HG03060 (cell line): Measurements from ENCODE around the gene AKNA.

Experiments used
- ATAC-seq: cut with Tn5 transposase; IDR thresholded peaks from one replicate; pipeline ENCODE4 v1.9.1; 2021; ENCODE audit warnings: low read depth, moderate number of reproducible peaks; ENCODE audit not compliant: unreplicated experiment

The AKNA gene

DNA sequence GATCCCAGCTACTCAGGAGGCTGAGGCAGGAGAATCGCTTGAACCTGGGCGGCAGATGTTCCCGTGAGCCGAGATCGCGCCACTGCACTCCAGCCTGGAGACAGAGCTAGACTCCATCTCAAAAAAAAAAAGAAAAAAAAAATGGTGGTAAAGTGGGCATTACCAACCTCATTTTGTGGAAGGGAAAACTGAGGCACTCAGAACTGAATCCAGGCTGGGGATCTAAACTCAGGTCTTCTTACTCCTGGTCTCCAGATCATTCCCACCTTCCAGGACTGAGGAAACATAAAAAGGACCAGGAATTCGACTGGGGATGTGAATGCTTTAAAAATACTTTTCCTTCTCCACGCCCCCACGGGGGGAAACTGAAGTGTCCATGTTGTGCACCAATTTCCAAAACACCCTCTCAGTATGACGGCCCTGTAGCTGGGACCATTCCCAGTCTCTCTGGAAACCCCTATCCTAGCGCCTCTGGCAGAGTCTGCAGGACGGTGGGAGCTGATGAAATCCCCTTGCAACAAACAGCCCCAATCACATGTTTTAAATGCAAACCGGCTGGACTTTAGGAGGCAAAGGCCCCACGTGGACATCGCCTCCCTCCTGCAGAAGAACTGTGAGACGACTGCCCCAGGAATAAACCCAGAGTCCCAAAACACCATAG is 8.9 kb upstream of the AKNA start:
- ATAC-seq, result no peak

DNA sequence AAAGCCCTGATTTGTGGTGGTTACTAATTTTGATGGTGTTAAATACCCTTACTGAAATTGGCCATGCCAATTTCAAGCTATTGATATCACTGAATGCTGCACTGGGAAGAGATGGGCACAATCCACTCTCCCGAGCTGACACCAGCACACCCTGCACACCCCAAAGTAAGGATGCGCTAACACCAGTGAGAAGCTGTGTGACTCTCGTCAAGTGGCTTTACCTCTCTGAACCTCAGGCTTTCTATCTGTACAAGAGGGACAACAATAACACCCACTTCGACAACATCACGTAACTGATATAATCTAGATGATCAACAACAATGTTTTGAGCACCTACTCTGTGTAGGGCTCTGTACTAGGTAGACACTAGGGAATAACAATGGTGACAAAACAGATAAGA is 8.0 kb upstream of the AKNA start:
- ATAC-seq, result no peak

DNA sequence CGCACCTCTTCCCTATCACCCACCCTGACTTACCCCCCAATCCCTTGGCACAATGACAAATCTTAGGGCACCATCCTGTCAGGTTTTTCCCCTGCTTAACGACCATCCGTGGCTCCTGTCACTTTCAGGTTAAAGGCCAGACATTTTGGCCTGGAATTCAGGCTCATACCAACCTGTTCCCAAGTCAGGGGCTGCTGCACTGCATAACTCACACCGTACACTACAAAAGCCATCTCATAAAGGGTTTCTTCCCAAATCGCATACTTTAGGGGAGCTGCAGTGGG is 7.5 kb upstream of the AKNA start:
- ATAC-seq, result no peak

- ATAC-seq, result no peak
Observed at GRCh38 chr9:114394523-114395333, 6.9 kb upstream of the AKNA start.

DNA sequence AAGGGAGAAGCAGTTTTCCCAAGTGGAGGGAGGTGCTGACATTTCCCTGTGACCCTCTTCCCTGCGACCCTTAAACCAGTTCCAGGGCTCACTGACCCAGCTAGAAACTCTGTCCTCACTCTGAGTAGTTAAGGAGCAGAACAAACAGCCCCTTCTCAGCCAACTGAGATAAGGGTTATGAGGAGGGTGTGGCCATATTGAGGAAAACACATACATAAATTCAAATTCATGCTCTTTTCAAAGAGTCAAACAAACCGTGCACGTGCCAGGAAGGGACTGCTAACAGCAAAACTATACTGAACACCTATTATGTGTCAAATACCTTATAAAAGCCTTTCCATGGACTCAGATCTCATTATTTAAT is 4.9 kb upstream of the AKNA start:
- ATAC-seq, result no peak

DNA sequence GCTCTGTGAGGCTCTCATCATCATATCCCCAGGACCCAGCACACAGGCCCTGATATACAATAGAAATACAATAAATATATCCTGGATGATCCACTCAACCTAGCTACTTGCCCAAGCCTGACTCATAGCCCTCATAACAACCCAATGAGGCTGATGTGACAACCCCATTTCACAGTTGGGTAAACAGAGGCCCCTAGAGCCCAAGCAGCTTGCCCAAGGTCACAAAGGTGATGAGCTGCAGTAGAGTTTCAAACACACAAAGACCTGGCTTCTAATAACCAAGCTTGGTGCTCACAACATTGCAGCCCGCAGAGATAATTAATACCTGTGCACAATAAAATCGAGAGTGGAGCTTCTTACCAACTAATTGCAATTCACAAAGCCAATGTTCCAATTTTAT is 3.2 kb upstream of the AKNA start:
- ATAC-seq, result no peak

DNA sequence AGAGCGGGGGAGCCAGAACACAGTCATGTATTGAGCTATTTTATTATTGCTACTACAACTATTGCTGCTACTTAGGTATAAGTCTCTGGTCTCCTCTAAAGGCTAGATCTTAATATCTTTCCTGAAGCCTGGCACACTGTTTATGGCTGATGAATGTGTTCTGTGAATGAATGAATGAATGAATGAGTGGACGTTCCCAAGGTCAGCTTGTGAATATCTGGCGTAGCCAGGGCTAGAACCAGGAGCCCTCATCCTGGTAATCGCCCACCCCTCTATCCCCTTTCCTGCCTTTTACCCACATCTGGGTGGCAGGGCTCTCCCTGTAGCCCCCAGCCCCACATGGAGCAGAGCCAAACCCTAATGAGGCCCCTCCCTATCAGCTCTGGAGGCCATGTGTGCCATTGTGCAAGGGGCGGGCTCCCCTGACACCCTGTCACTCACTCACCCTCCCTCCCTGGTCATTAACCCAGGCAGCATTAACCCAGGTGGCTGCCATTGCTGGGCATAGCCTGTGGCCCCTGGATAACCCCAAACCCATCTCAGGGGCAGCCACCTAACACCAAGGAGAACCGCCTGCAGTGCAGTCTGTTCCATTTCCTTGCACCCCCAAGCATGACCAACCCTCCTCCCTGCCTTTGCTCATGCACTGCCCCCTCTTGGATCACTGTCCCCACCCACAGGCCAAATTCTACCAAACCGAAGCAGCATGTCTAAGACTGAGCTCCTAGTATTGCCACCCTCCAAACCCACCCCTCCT is 2.0 kb upstream of the AKNA start:
- ATAC-seq, result no peak

- no peak for ATAC-seq
Observed at GRCh38 chr9:114388764-114389375, 1.1 kb upstream of the AKNA start.

DNA sequence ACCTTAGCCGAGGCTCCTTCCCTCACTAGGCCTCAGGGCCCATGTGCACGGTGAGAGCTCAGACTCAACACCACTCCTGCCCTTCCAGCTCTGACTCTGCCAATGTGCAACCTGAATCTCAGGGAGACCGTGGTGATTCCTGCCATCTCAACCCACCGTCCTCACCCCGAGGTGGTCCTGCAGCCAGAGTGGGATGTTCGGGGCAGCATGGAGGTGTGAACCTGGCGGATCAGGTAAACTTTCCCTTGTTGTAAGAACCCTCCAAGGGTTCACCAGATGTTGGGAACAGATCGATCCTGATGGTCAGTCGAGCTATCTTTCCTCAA is 538 bp upstream of the AKNA start:
- ATAC-seq, result no peak

DNA sequence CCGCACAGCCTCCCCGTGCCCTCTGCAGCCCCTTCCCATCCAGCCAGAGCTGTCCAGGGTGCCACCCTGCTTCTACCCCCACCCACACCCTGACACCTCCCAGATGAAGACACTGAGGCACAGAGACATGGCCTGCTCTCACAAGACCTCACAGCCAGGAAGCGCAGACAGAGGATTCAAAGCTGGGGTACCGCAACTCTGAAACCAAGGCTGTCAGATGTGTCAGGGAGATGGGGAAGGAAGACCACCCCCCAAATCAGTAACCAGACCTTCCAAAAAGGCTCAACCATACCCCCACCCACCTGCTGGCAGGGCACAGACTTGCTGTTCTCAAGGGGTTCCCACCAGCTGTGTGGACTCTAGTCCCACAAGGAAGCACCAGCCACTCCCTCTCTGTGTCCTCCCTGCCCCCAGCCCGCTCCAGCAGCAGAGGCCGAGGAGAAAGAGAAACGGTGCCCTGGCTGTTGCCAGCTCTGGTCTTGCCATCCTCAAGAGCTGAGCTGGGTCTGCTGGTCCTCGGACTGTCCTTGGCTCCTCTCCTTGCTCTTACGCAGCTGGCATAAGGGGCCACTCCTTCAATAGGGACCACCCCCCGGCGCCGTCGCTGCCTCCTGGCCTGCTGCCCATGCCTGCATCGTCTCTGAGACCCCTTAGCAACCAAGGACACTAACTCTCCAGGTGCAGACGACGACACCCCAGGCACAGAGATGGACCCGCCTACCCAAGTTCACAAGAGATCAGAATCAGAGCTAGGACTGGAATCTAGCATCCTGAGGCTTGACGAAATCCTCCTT is 699 bp downstream of the AKNA start:
- ATAC-seq, result no peak

GRCh38 chr9:114386361-114386885 is 1.4 kb downstream of the AKNA start:
- ATAC-seq, result no peak

DNA sequence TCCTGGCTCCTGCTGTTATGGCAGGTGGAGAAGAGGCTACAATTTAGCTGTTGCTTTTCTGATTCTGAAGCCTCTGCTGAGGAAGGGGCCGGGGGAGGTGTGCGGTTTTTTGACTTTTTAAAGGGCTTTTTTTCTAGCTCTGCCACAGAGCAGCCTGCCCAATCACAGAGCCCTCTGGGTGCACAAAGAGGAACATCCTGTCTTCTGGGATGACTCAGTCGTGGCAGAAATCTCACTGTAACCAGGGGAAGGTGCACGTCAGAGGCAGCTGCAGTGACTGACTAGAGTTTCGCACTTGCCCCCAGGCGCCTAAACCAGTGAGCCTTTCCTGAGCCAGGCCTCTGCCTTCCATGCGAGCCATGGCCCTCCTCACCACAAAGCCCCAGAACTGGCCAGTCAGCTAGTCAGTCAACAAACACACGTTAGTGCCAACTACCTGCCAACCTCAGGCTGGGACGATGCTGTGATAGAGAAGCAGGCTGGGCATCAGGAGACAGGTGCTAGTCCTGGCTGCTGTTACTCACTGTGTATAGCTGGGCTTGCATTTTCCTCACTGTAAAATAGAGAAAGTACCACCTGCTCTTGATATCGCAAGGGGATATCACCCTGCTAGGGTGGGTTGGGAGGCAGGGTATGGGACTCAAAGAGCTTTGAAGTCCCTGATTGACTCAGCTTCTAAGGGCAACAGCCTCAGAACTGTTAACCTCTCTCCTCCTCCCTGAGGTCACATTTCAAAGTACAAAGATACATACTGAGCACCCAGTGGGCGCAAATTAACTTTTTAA is 2.2 kb downstream of the AKNA start:
- peak; percentile 86 for ATAC-seq

GRCh38 chr9:114384836-114385396 is 2.9 kb downstream of the AKNA start:
- no peak for ATAC-seq

- ATAC-seq, result no peak
Observed at GRCh38 chr9:114384341-114384740, 3.4 kb downstream of the AKNA start.

DNA sequence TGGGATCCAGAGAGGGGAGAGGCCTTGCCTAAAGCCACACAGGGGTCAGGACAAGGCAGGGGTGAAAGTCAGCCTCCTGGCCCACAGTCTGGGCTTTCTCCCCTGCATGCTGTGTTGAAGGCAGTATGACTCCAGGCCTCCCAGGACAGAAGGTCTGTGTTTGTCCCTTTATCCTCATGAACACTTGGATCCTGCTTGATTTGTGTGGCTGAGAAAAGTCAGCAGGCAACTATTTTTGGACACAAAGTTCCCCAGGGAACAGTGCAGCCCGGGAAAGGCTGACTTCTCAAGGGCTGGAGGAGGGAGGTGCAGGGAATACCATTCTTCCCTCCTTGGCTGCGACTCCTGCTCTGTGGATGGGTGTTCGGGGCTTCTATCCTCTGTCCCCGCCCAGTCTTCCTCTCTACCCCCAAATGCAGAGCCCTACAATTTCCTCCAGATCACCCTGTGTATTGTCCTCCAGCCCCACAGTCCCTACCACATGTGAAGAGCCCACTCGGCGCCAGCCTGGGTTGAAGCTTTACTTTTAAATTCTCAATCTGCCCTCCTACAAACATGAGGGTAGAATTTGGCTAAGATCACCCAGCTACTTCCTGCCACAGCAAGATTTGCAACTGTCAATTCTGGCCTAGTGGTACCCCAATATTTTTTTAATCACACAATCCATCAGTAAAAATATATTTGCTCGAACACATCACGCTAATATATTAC is 4.1 kb downstream of the AKNA start:
- no peak for ATAC-seq

- ATAC-seq, result no peak
Observed at GRCh38 chr9:114382699-114383520, 4.9 kb downstream of the AKNA start.

DNA sequence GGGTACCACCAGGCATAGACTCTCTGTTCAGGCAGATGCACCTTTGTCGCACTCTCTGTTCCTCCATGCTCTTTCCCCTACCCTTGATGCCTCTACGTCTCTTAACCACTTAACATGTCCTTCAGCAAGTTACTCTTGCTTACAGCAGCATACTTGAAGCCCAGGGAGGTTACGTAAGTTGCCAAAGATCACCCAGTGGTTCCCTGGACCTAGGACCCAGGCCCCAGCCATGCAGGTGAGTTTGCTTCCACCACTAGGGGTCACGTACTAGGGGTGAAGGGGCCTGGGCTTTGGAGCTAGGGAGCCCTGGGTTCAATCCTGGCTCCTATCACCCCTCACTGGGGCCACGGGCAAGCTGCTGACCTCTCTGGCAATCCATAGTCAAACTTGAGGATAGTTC is 8.9 kb downstream of the AKNA start:
- ATAC-seq, result no peak

DNA sequence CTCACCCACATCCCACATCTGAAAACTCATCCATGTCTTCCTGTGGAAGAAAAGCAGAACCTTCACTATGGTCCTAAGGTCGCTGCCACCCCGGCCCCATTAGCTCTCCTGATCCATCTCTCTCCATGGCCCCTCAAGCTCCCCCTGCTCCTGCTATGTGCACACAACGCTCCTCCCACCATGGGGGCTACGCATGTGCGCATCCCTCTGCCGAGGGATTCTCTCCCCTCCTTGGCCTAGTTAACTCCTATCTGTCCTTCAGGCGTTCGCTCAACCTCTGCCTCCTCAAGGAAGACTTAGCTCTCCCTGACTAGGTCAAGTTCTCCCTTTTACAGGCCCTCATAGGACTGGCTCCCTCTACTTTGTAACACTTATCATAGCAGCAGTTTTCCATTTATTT is 9.8 kb downstream of the AKNA start:
- ATAC-seq, result no peak
